RPMI8226 (cell line): Measurements from ENCODE around the gene TMEM209.

ENCODE experiments used
- DNase-seq: peaks from one replicate; pipeline ENCODE4 v3.0.0-alpha.2; 2015

Gene TMEM209

GRCh38 chr7:130118294-130118693 is 86.9 kb downstream of the TMEM209 start:
- no peak for DNase-seq

GRCh38 chr7:130114776-130115175 is 90.4 kb downstream of the TMEM209 start:
- DNase-seq: no peak
